A673 (cell line): ENCODE measurements around the gene PF4V1. TPM values are rescaled to one million over a fixed set of nuclear protein-coding genes. Genes with fewer than 3 reads are reported as not detected.

Source experiments
- BruUV-seq: library from RNA; stranded (reverse); fragments of 400-500 nt; replicated peaks from 2 replicates; lab custom pipeline; 2021; lab: Mats Ljungman, UMichigan
- CTCF ChIA-PET: fragments of 300-600 bp; sonication (Branson Sonifier 250); formaldehyde crosslinking; loops from one replicate; lab custom pipeline; 2022; ENCODE audit warnings: antibody characterized with exemption; lab: Charles Lee
- POLR2A ChIA-PET: fragments of 300-600 bp; sonication (Branson Sonifier 250); formaldehyde crosslinking; loops from one replicate; lab custom pipeline; 2022; ENCODE audit warnings: antibody characterized with exemption; ENCODE audit not compliant: low non-redundant PET; lab: Charles Lee
- DNase-seq: peaks from one replicate; pipeline ENCODE4 v3.0.0-alpha.2; 2015; ENCODE audit warnings: low spot score
- H3K27ac ChIP-seq: fragments of 200-600 bp; sonication (generic); 2 replicates; pipeline ENCODE4 v1.5.1; 2016; ENCODE audit warnings: mixed run types, low read depth, mild to moderate bottlenecking, mixed read lengths, antibody characterized with exemption, low read length; ENCODE audit not compliant: poor library complexity, severe bottlenecking
- H3K27me3 ChIP-seq: fragments of 200-600 bp; sonication (generic); replicated peaks from 2 replicates; pipeline ENCODE4 v1.6.1; 2017; ENCODE audit warnings: mixed run types, low read depth, mild to moderate bottlenecking, mixed read lengths, antibody characterized with exemption, low read length; ENCODE audit not compliant: insufficient read depth, poor library complexity
- H3K36me3 ChIP-seq: fragments of 200-600 bp; sonication (generic); 2 replicates; pipeline ENCODE4 v1.6.1; 2016; ENCODE audit warnings: mixed run types, mild to moderate bottlenecking, mixed read lengths, antibody characterized with exemption, low read length; ENCODE audit not compliant: insufficient read depth, poor library complexity, severe bottlenecking
- H3K4me1 ChIP-seq: fragments of 200-600 bp; sonication (generic); 2 replicates; pipeline ENCODE4 v1.6.1; 2017; ENCODE audit warnings: mixed run types, mild to moderate bottlenecking, mixed read lengths, antibody characterized with exemption, low read length; ENCODE audit not compliant: insufficient read depth, poor library complexity, severe bottlenecking
- H3K4me3 ChIP-seq: fragments of 200-600 bp; sonication (generic); 2 replicates; pipeline ENCODE4 v1.5.1; 2016; ENCODE audit warnings: low read depth, mixed run types, mild to moderate bottlenecking, mixed read lengths, low read length; ENCODE audit not compliant: poor library complexity, severe bottlenecking
- H3K9me3 ChIP-seq: fragments of 200-600 bp; sonication (generic); 2 replicates; pipeline ENCODE4 v1.6.1; 2016; ENCODE audit warnings: mixed run types, low read depth, mild to moderate bottlenecking, mixed read lengths, antibody characterized with exemption, low read length; ENCODE audit not compliant: poor library complexity, severe bottlenecking
- EZH2 ChIP-seq: fragments of 200-600 bp; sonication (generic); IDR thresholded peaks from 2 replicates; pipeline ENCODE4 v1.6.1; 2017; ENCODE audit warnings: borderline replicate concordance, low read depth, mild to moderate bottlenecking, mixed read lengths, antibody characterized with exemption, low read length; ENCODE audit not compliant: poor library complexity, severe bottlenecking
- intact Hi-C: fragments of 100-400 bp; cut with micrococcal nuclease; formaldehyde crosslinking; loops from one replicate; pipeline ENCODE4 v1.10.0; 2022; ENCODE audit not compliant: unreplicated experiment
- total RNA-seq: library from RNA; stranded (reverse); gene quantifications from 2 replicates; pipeline ENCODE4 v1.2.3, GENCODE V29; 2021
- TF ChIP-seq, protein P1 (sequence below): fragments of 300-800, 200-600 bp; sonication (generic); conservative IDR thresholded peaks from 2 replicates; pipeline ENCODE4 v1.5.1; 2017; ENCODE audit warnings: low read depth, mild to moderate bottlenecking, antibody characterized with exemption, low read length, moderate library complexity, mixed read lengths

PF4V1 gene
- total RNA-seq, 1 experiment from 2014 or later, result not detected

DNA sequence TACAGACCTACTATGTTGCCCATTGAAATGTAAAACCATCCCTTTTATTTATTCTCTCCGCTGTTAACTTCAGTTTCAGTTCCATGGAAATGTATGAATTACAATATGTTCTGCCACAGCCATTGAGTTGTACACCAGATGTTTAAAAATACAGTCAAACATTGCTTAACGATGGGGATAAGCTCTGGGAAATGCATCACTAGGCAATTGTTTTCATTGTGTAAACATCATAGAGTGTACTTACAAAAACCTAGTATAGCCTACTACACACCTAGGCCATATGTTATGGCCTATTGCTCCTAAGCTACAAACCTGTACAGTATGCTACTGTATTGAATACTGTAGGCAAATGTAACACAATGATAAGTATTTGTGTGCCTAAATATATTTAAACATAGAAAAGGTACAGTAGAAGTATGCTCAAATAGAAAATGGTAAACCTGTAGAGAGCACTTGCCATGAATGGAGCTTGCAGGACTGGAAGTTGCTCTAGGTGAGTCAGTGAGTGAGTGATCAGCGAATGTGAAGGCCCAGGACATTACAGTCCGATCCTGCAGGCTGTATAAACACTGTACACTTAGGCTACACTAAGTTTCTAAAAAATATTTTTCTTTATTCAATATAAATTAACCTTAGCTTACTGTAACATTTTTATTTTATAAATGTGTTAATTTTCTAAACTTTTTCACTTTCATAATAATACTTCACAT is 2.7 kb upstream of the PF4V1 start:
- H3K4me1 ChIP-seq, result no peaks in the 10 kb centered on the region
- no peak overlapping the region for H3K4me3 ChIP-seq
- no TSS peak for BruUV-seq
- no peaks in the 10 kb centered on the region for H3K9me3 ChIP-seq
- no peaks in the 10 kb centered on the region for H3K27me3 ChIP-seq
- H3K27ac ChIP-seq, result no peak overlapping the region
- CTCF ChIA-PET, result no interaction called here
- intact Hi-C loops, result no loop called here
- no peak for DNase-seq
- POLR2A ChIA-PET, result no interaction called here
- TF ChIP-seq EZH2, result no peak
- TF ChIP-seq, protein P1, sequence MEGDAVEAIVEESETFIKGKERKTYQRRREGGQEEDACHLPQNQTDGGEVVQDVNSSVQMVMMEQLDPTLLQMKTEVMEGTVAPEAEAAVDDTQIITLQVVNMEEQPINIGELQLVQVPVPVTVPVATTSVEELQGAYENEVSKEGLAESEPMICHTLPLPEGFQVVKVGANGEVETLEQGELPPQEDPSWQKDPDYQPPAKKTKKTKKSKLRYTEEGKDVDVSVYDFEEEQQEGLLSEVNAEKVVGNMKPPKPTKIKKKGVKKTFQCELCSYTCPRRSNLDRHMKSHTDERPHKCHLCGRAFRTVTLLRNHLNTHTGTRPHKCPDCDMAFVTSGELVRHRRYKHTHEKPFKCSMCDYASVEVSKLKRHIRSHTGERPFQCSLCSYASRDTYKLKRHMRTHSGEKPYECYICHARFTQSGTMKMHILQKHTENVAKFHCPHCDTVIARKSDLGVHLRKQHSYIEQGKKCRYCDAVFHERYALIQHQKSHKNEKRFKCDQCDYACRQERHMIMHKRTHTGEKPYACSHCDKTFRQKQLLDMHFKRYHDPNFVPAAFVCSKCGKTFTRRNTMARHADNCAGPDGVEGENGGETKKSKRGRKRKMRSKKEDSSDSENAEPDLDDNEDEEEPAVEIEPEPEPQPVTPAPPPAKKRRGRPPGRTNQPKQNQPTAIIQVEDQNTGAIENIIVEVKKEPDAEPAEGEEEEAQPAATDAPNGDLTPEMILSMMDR, result no peak
- H3K36me3 ChIP-seq, result no peaks in the 10 kb centered on the region

GRCh38 chr4:73851293-73851692 is 1.8 kb upstream of the PF4V1 start:
- ChIA-PET CTCF (no interaction called here), POLR2A (no interaction called here)
- no TSS peak for BruUV-seq
- Histone ChIP-seq H3K4me1 (no peaks in the 10 kb centered on the region), H3K27me3 (no peaks in the 10 kb centered on the region), H3K4me3 (no peak overlapping the region), H3K9me3 (no peaks in the 10 kb centered on the region), H3K27ac (no peak overlapping the region), H3K36me3 (no peaks in the 10 kb centered on the region)
- intact Hi-C loops, result no loop called here
- DNase-seq, result no peak
- TF ChIP-seq EZH2, result no peak
- TF ChIP-seq, protein P1, result no peak

DNA sequence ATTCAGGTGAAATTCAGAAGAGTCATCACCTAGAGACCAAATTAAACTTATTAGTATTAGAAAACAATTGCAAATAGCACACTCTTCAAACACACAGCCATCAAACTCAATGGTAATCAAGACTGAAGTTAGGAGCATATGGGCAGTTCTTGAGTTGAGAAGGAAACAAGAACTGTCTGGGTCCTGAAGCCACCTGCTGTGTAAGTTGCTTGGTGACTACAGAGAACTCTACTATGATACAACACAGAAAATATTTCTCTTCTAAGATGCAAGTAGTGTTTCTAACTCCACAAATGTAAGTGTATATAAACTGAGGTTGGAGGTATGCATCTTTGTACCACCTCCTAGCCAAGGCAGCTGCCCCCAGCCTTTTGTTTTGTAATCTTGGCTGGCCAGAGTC is 325 bp upstream of the PF4V1 start:
- H3K27me3 ChIP-seq, result no peaks in the 10 kb centered on the region
- ChIA-PET CTCF (no interaction called here), POLR2A (no interaction called here)
- H3K4me3 ChIP-seq, result no peak overlapping the region
- BruUV-seq, result no TSS peak
- intact Hi-C loops, result no loop called here
- no peak overlapping the region for H3K27ac ChIP-seq
- no peak for DNase-seq
- H3K36me3 ChIP-seq, result no peaks in the 10 kb centered on the region
- no peaks in the 10 kb centered on the region for H3K4me1 ChIP-seq
- no peak for TF ChIP-seq EZH2
- TF ChIP-seq, protein P1, result no peak
- no peaks in the 10 kb centered on the region for H3K9me3 ChIP-seq
